Gastrocnemius medialis (tissue), 4 donors: ENCODE measurements around the gene ITPR1.

ENCODE experiments used
- POLR2A ChIP-seq, 2 donors: fragments of 450-650 bp; IDR thresholded peaks; one replicate each; pipeline ENCODE4 v1.6.1; 2017; ENCODE audit warnings: antibody characterized with exemption in 2 of 2, mild to moderate bottlenecking in 2 of 2, moderate library complexity in 2 of 2
- TF ChIP-seq, protein P1 (sequence below), 5 experiments: fragments of 450-650 bp in 3 of 5; fragments of 200-600 bp in 2 of 5; sonication (generic) in 2 of 5; IDR thresholded peaks in 4 of 5; conservative IDR thresholded peaks in 1 of 5; 1 replicate in 4 of 5; 2 replicates in 1 of 5; pipeline ENCODE4 v1.5.1; 2016 to 2019; ENCODE audit warnings: antibody characterized with exemption in 5 of 5, mild to moderate bottlenecking in 3 of 5, moderate library complexity in 3 of 5

DNA sequence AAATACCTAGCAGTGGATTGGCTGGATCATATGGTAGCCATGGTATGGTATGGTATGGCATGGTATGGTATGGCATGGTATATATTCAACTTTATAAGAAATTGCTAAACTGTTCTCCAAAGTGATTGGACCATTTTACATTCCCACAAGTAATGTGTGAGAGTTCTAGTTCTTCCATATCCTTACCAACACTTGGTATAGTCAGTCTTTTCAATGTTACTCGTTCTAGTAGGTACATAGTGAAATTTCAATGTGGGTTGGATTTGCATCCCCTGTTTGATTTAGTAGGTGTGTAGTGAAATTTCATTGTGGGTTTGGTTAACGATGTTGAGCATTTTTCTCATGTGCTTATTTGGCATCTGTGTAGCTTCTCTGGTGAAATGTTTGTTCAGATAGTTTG, 154.3 kb downstream of the ITPR1 start:
- TF ChIP-seq POLR2A (IDR thresholded peaks at IDR 0.05), result no peak
- TF ChIP-seq, protein P1, sequence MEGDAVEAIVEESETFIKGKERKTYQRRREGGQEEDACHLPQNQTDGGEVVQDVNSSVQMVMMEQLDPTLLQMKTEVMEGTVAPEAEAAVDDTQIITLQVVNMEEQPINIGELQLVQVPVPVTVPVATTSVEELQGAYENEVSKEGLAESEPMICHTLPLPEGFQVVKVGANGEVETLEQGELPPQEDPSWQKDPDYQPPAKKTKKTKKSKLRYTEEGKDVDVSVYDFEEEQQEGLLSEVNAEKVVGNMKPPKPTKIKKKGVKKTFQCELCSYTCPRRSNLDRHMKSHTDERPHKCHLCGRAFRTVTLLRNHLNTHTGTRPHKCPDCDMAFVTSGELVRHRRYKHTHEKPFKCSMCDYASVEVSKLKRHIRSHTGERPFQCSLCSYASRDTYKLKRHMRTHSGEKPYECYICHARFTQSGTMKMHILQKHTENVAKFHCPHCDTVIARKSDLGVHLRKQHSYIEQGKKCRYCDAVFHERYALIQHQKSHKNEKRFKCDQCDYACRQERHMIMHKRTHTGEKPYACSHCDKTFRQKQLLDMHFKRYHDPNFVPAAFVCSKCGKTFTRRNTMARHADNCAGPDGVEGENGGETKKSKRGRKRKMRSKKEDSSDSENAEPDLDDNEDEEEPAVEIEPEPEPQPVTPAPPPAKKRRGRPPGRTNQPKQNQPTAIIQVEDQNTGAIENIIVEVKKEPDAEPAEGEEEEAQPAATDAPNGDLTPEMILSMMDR (IDR thresholded peaks at IDR 0.05 in 4 of 5, conservative IDR thresholded peaks at IDR 0.05 in 1 of 5), result no peak
